Suprapubic skin (tissue), 4 donors: ENCODE data around the gene RAPGEF3. TPM values are rescaled to one million over a fixed set of nuclear protein-coding genes. Genes with fewer than 3 reads are reported as not detected.

Source experiments
- DNase-seq, 2 donors: peaks; one replicate each; pipeline ENCODE4 v3.0.0-alpha.2; 2019; ENCODE audit warnings: low spot score in 2 of 2
- H3K27ac ChIP-seq: fragments of 200-600 bp; sonication (generic); one replicate; pipeline ENCODE4 v1.5.1; 2019
- H3K27me3 ChIP-seq: fragments of 200-600 bp; sonication (generic); one replicate; pipeline ENCODE4 v1.5.1; 2019
- H3K36me3 ChIP-seq: fragments of 200-600 bp; sonication (generic); one replicate; pipeline ENCODE4 v1.5.1; 2019
- H3K4me1 ChIP-seq: fragments of 200-600 bp; sonication (generic); one replicate; pipeline ENCODE4 v1.5.1; 2019
- H3K4me3 ChIP-seq: fragments of 200-600 bp; sonication (generic); one replicate; pipeline ENCODE4 v1.5.1; 2019; ENCODE audit warnings: mild to moderate bottlenecking
- H3K9me3 ChIP-seq: fragments of 200-600 bp; sonication (generic); one replicate; pipeline ENCODE4 v1.5.1; 2019
- EP300 ChIP-seq: sonication (generic); formaldehyde crosslinking; IDR thresholded peaks from one replicate; pipeline ENCODE4 v1.6.1; 2017; ENCODE audit warnings: antibody characterized with exemption
- POLR2A ChIP-seq, 2 donors: fragments of 450-650 bp; IDR thresholded peaks; one replicate each; pipeline ENCODE4 v1.6.1; 2017; ENCODE audit warnings: antibody characterized with exemption in 2 of 2, mild to moderate bottlenecking in 2 of 2, moderate library complexity in 2 of 2
- POLR2AphosphoS5 ChIP-seq, 3 donors: sonication (generic); formaldehyde crosslinking; IDR thresholded peaks; one replicate each; pipeline ENCODE4 v1.6.1; 2017; ENCODE audit warnings: antibody characterized with exemption in 3 of 3
- WGBS: methylation state at CpG from one replicate; pipeline ENCODE4 v1.1.5; 2018; 5-methylcytosine and 5-hydroxymethylcytosine counted together
- total RNA-seq, 4 donors: library from RNA; depleted of rRNA; stranded (reverse); fragments of >200 nt; gene quantifications; one replicate each; pipeline ENCODE4 v1.1.0, GENCODE V29; 2016
- TF ChIP-seq, protein P1 (sequence below), 2 donors: fragments of 200-600 bp in 1 of 2; fragments of 450-650 bp in 1 of 2; sonication (generic) in 1 of 2; IDR thresholded peaks; one replicate each; pipeline ENCODE4 v1.5.1; 2016 to 2019; ENCODE audit warnings: antibody characterized with exemption in 2 of 2, mild to moderate bottlenecking in 1 of 2, moderate library complexity in 1 of 2

RAPGEF3 gene
- total RNA-seq, 4 donors from 2014 or later = 9.3 to 48.9 (median 20.0) TPM

DNA sequence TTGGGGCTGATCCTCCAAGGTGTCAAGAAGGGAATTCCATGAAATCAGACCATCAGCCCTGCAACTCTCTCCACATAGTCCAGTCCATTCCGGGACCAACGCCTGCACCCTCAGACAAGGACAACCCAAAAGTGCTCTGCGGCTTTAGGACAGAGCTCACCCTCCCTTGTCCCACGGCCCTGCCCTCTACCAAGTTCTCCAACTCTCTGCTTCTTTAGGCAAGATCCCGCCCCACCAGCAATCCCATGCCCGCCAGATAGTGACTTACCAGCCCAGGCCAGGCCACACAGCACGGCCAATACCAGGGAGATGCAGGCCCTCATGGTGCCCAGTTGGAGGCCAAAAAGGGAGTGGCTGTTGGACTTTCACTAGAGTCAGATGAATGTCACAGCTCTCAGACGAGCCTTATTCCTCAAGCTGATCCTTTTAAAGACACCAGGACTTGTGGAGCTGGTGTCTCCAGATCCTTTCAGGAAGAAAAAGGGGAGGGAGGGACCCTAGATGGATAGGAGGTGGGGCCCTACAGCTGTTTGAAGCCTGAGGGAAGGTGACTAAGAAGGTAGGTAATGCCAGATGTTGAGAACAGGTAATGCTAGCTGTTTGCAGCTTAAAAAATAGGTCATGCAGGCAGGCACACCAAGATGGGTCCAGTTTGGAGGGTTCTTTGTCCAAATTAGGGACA is 33.4 kb downstream of the RAPGEF3 start, which contains the start of gene ENDOU:
Gene ENDOU, minus strand, starts transcription at position 400 of the 682 bp plus-strand sequence. Its CDS starts 77 bp downstream, at position 323.
- Histone ChIP-seq H3K4me3 (no peak within 1 kb of the TSS), H3K27me3 (no peaks in the 10 kb centered on the region), H3K36me3 (peaks cover 4% of the 10 kb centered on the region), H3K9me3 (no peaks in the 10 kb centered on the region), H3K4me1 (peaks cover 54% of the 10 kb centered on the region), H3K27ac (peak within 1 kb of the TSS; percentile 84)
- no peak for TF ChIP-seq POLR2A (IDR thresholded peaks at IDR 0.05)
- TF ChIP-seq, protein P1, sequence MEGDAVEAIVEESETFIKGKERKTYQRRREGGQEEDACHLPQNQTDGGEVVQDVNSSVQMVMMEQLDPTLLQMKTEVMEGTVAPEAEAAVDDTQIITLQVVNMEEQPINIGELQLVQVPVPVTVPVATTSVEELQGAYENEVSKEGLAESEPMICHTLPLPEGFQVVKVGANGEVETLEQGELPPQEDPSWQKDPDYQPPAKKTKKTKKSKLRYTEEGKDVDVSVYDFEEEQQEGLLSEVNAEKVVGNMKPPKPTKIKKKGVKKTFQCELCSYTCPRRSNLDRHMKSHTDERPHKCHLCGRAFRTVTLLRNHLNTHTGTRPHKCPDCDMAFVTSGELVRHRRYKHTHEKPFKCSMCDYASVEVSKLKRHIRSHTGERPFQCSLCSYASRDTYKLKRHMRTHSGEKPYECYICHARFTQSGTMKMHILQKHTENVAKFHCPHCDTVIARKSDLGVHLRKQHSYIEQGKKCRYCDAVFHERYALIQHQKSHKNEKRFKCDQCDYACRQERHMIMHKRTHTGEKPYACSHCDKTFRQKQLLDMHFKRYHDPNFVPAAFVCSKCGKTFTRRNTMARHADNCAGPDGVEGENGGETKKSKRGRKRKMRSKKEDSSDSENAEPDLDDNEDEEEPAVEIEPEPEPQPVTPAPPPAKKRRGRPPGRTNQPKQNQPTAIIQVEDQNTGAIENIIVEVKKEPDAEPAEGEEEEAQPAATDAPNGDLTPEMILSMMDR (IDR thresholded peaks at IDR 0.05) = no peak
- no peak for TF ChIP-seq POLR2AphosphoS5 (IDR thresholded peaks at IDR 0.05)
- no peak for TF ChIP-seq EP300
- peak; percentile 61 to 76 for DNase-seq
- 88% methylated on average over 7 of the region's 8 CpGs for WGBS

DNA sequence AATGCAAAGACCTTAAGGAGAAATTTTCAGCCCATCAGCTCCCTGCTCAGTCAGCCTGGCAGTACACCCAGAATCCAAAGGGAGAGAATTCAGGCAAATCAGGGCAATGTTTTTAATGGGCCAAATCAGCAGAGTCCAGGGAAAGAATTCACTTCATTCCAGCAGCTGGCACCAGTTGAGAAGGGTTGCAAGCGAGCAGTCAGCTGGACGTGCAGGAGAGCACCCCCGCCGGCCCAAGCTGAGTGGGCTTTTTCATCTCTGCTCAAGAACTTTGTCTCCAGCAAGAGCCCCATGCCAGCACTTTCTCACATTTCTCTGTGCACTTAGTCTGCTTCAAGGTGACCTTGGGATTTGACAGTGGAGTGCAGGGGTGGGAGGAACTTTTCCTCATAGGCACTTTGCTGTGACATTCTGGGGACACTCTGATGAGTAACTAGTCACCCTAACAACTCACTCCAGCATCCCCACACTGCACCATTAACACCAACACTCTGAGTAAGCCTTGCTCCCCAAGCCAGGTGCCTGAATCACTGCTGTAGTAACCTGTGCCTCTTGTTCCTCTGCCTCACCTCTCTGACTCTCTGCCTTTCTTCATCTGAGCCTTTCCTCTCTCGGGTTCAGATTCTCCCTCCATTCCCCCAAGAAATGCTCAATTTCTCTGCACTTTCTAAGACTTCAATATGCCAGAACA is 35.6 kb downstream of the RAPGEF3 start:
- peak in 1 of 2 donors; percentile 74 for DNase-seq
- Histone ChIP-seq H3K4me1 (peaks cover 47% of the 10 kb centered on the region), H3K27ac (peak overlapping the region; percentile 26), H3K9me3 (no peaks in the 10 kb centered on the region), H3K27me3 (no peaks in the 10 kb centered on the region), H3K4me3 (no peak overlapping the region), H3K36me3 (peaks cover 11% of the 10 kb centered on the region)
- no peak for TF ChIP-seq POLR2AphosphoS5 (IDR thresholded peaks at IDR 0.05)
- TF ChIP-seq POLR2A (IDR thresholded peaks at IDR 0.05) = no peak
- no peak for TF ChIP-seq EP300
- TF ChIP-seq, protein P1 (IDR thresholded peaks at IDR 0.05) = no peak
- WGBS = 84% methylated on average over 5 of the region's 5 CpGs

DNA sequence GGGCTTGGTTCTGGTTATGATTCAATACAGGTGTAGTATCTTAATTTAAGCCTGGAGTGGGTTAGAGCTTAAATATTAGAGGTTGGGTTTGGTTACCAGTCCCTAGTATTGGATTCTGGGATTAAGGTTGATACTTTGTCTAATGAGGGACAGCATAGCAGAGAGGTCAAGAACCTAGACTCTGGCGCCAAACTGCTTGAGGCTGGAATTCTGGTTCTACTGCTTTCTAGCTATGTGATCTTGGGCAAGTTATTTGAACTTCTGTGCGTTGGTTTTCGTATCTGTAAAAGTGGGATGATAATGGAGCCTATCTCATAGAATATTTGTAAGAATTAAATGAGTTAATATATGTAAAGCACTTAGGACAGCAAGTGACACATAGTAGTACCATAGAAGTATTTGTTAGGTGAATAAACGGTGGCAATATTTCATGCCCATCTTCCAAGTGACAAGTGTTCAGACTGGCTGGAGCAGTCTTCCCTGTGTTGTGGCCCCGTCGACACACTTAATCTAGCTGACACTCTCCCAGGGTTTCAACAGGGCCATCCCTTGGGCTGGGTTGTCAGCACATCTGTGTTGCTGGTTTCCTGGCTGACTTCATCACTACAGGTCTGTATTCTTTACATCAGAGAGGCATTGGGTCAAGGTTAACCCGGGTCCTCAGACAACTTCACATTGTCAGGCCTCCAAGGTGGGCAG is 36.4 kb downstream of the RAPGEF3 start:
- H3K4me3 ChIP-seq = no peak overlapping the region
- H3K27ac ChIP-seq = peak overlapping the region; percentile 26
- H3K4me1 ChIP-seq = peaks cover 55% of the 10 kb centered on the region
- no peaks in the 10 kb centered on the region for H3K9me3 ChIP-seq
- H3K27me3 ChIP-seq = no peaks in the 10 kb centered on the region
- DNase-seq = peak in 1 of 2 donors; percentile 37
- TF ChIP-seq, protein P1 (IDR thresholded peaks at IDR 0.05) = no peak
- TF ChIP-seq EP300 (no peak), POLR2A (IDR thresholded peaks at IDR 0.05) (no peak), POLR2AphosphoS5 (IDR thresholded peaks at IDR 0.05) (no peak)
- peaks cover 11% of the 10 kb centered on the region for H3K36me3 ChIP-seq
- WGBS = 56% methylated on average over 7 of the region's 7 CpGs

DNA sequence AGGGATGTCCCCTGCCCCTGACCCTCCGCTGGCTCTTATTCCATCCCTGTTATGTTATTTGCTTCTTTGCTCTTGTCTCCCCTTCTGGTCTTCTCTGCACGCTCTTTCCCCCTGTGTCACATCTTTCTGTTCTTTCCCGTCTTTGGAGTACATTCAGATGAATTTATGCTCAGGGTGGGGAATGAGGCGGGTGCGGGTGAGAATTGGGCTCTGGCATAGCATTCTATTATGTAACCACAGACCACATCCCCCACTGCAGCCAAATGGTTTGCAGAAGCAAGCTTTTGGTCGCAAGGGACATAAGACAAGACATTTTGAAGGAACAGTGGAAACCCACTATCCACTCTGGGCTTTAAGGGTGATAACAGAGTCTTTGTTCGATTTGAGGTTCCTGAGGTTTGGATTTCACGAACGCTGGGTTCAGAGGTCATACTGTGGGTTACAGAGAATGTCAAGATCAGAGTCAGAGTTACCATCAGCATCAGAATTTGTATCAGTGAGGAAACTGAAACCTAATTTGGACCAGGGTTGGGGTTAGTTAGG is 37.2 kb downstream of the RAPGEF3 start:
- Histone ChIP-seq H3K27ac (no peak overlapping the region), H3K36me3 (peaks cover 11% of the 10 kb centered on the region), H3K4me3 (no peak overlapping the region), H3K4me1 (peaks cover 60% of the 10 kb centered on the region), H3K9me3 (no peaks in the 10 kb centered on the region), H3K27me3 (no peaks in the 10 kb centered on the region)
- TF ChIP-seq, protein P1 (IDR thresholded peaks at IDR 0.05) = no peak
- TF ChIP-seq POLR2A (IDR thresholded peaks at IDR 0.05) (no peak), EP300 (no peak), POLR2AphosphoS5 (IDR thresholded peaks at IDR 0.05) (no peak)
- no peak for DNase-seq
- 63% methylated on average over 9 of the region's 9 CpGs for WGBS
